Body of pancreas (tissue), 4 donors: ENCODE measurements around the gene SLC35G1.

Experiments
- POLR2A ChIP-seq, 3 donors: fragments of 450-650 bp; IDR thresholded peaks; one replicate each; pipeline ENCODE4 v1.6.1; 2016; ENCODE audit warnings: antibody characterized with exemption in 3 of 3, mild to moderate bottlenecking in 2 of 3
- TF ChIP-seq, protein P1 (sequence below), 7 experiments: fragments of 450-650 bp in 4 of 7; fragments of 200-600 bp in 3 of 7; sonication (generic) in 3 of 7; IDR thresholded peaks; one replicate each; pipeline ENCODE4 v1.5.1; 2016 to 2019; ENCODE audit warnings: antibody characterized with exemption in 7 of 7

DNA sequence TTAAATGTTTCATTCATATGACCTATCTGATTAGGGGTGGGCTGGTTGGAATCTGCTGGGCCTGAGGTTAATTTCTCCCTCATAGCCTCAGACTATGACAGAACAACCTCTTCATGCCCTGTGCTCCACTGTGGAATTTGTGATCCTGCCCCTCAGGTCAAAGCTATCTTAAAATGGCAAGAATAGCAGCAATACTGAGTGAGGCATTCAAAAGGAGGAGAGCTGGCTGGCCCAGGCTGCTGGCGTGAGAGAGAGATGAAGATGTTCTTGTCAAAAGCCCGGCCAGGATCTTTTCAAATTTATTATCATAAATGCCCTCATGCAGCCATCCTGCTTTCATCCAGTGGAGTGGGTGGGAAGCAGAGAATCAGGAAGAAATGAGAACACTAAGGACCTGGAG is 58.1 kb downstream of the SLC35G1 start:
- TF ChIP-seq, protein P1, sequence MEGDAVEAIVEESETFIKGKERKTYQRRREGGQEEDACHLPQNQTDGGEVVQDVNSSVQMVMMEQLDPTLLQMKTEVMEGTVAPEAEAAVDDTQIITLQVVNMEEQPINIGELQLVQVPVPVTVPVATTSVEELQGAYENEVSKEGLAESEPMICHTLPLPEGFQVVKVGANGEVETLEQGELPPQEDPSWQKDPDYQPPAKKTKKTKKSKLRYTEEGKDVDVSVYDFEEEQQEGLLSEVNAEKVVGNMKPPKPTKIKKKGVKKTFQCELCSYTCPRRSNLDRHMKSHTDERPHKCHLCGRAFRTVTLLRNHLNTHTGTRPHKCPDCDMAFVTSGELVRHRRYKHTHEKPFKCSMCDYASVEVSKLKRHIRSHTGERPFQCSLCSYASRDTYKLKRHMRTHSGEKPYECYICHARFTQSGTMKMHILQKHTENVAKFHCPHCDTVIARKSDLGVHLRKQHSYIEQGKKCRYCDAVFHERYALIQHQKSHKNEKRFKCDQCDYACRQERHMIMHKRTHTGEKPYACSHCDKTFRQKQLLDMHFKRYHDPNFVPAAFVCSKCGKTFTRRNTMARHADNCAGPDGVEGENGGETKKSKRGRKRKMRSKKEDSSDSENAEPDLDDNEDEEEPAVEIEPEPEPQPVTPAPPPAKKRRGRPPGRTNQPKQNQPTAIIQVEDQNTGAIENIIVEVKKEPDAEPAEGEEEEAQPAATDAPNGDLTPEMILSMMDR (IDR thresholded peaks at IDR 0.05) = no peak
- TF ChIP-seq POLR2A (IDR thresholded peaks at IDR 0.05) = no peak
